ENCODE data around the gene HACL1.

Gene HACL1

GRCh38 chr3:15601399-15602145 is at the start of gene HACL1, which contains the start of gene BTD:
HACL1 (minus strand) TSS chr3:15601569; CDS start chr3:15601463, 106 bp downstream.
BTD (plus strand) TSS chr3:15601745; CDS start chr3:15635440, 33,695 bp downstream.
- intact Hi-C loops (cut with DNase I), result no loop called here
- DNase-seq, result peak; percentile 94 to 99 (median 98)

- intact Hi-C loops (cut with DNase I), result no loop called here
- DNase-seq, result no peak
These were observed 48.5 kb upstream of the HACL1 start for GRCh38 chr3:15649858-15650257.

DNA sequence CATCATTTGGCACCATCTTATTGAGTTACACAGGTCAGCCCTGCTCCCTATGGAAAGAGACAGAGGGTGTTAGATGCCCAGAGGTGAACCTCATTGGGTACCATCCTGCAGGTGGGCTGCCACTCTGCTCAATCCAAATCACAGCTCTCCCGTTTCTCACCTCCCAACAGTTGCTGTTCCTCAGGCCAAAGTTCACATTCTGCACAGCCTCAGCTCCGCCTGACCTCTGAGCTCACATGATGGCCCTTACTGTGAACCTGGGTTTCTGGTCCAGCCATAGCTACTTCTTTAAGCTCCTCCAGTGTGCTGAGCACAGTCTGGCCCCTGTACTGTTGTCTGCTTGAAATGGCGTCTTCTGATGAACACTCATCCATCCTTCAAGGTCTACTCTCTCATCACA is 48.0 kb upstream of the HACL1 start:
- intact Hi-C loops (cut with DNase I), result no loop called here

DNA sequence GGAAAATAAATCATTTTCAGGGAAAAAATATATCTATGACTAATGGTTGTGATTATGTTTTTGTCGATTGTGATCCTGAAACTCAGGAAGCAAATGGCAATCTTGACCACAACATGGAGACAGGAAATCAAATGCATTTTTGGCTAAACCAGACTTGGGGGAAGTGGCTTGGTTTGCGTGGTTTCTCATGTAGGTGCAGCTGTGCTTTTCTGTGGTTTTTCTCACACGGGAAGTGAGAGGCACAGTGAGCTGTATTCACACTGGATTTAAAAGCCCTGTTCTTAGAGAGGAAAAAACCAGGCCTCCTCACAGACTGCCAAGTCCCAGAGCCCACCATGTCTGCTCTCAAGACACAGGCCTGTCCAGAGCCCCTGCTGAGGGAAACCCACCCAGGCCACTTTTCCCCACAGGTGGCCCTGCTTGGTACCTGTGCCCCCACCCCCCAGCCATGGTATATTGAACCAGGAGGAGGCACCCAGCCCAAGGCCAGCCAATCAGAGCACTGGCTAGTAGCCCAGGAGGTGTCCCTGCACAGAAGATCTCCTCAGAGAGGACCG is 46.3 kb upstream of the HACL1 start:
- intact Hi-C loops (cut with DNase I), result no loop called here

More for the DNA sequence above, 48.0 kb upstream of the HACL1 start:
- no peak for DNase-seq

GRCh38 chr3:15646851-15647511 is 45.6 kb upstream of the HACL1 start:
- DNase-seq, result peak in 9 of 42 donors; percentile 21 to 72 (median 34)

More for the DNA sequence above, 46.3 kb upstream of the HACL1 start:
- DNase-seq, result no peak

GRCh38 chr3:15645740-15646501 is 44.6 kb upstream of the HACL1 start:
- DNase-seq, result peak in 37 of 42 donors; percentile 31 to 90 (median 63)
- intact Hi-C loops (cut with DNase I), result no loop called here

More at GRCh38 chr3:15646851-15647511, 45.6 kb upstream of the HACL1 start:
- intact Hi-C loops (cut with DNase I), result no loop called here

- no peak for DNase-seq
- intact Hi-C loops (cut with DNase I), result no loop called here
These were observed 43.9 kb upstream of the HACL1 start for GRCh38 chr3:15645246-15645645.

DNA sequence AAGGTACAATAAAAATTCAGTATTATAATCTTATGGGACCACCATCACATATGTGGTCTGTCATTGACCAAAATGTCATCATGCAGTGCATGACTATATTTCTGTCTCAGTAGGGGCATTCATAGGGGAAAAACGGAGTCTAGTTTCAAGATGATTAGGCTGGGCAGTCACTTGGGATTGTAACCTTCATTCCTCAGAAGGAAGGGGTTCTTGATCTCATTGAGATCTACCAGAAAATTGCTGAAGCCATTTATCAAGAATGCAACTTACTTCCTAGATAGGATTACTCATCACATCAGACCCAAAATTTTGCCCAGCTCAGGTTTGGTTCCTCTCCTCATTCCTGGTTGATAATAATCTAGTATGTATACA is 37.5 kb upstream of the HACL1 start:
- intact Hi-C loops (cut with DNase I), result no loop called here
- DNase-seq, result no peak

DNA sequence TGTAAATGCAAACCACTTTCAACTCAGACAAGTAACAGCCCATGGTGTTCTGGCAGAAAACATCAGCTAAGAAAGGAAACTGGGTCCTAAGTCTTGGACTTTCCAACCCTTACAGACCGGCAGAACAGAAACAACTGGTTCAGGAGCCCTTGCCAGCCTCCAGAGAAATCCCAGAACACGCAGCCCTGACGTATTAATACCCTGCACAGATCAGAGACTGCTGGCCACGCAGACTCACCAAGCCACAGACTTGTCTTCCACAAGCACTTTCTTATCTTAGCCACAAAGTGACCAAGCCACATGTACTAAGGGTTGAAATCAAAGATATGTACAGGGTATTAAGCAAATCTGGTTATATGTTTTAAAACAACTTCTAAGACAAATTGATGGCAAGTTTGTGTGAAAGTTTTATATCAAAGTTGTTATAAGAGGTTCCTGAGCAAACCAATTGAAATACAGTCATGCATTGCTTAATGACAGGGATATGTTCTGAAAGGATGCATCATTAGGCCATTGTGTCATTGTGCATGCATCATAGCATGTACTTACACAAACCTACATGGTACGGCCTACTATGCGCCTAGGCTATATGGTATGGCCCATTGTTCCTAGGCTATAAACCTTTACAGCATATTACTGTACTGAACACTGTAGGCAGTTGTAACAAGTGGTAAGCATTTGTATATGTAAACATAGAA is 37.0 kb upstream of the HACL1 start:
- DNase-seq, result no peak
- intact Hi-C loops (cut with DNase I), result no loop called here

GRCh38 chr3:15637131-15637951 is 36.0 kb upstream of the HACL1 start:
- no peak for DNase-seq
- intact Hi-C loops (cut with DNase I), result no loop called here

DNA sequence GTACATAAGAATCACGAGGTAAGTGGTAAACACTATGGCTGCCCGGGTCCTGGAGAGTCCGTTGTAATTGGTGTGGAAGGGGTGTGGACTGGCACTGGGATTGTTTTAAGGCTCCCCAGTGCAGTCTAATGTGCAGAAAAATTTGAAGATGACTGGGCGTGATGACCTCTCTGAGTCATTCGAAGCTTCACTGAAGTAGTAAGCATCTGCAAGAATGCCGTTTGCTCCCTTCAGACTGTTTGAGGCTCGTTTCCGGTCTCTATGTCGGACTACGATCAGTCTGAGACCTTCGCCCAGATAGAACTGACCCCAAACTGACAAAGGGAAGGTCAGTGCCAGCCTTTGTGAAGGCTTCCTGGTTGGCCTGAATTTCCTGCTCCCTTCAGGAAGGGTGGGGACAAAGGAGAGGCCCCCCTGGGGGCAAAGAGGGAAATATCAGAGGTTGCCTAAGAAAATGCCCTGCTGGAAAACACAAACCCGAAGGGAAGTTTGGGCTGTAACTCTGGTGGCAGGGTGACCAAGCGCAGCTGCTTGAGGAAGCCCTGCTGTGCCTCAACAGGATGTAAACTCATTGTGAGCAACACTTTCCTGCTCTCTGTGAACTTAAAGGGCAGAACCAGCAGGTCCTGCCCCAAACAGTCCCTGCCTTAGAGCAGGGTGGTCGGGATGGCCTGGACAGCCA is 34.8 kb upstream of the HACL1 start:
- intact Hi-C loops (cut with DNase I), result no loop called here
- DNase-seq, result no peak

- intact Hi-C loops (cut with DNase I), result no loop called here
- DNase-seq, result peak in 23 of 42 donors; percentile 11 to 71 (median 37)
These were observed 33.8 kb upstream of the HACL1 start for GRCh38 chr3:15635121-15635661.

DNA sequence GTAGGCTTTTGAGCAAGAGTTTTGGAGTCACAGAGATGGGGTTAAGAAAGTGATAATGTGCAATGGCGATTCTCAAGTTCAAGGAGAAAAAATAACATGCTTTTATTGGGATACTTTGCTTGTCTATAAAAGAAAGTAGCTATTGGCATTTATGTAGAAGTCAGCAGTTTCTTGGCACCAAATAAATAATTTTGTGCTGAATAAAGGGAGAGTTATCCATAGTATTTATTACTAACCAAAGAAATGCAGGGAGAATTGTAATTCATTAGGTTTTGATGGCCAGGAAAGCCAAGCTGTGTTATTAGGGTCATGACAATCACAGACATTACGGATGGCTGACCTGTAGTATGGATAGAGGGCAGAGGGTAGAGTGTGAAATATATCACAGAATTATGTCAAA is 33.3 kb upstream of the HACL1 start:
- intact Hi-C loops (cut with DNase I), result loop anchor here (5.0 kb wide), 2 partner anchors 163 to 178 kb away; partner anchors contain the start of gene ANKRD28

GRCh38 chr3:15633766-15634598 is 32.6 kb upstream of the HACL1 start:
- intact Hi-C loops (cut with DNase I), result loop anchor here (5.0 kb wide), 2 partner anchors 163 to 178 kb away; partner anchors contain the start of gene ANKRD28
- DNase-seq, result peak in 12 of 42 donors; percentile 25 to 64 (median 34)

More for the DNA sequence above, 33.3 kb upstream of the HACL1 start:
- no peak for DNase-seq

GRCh38 chr3:15633159-15633558 is 31.8 kb upstream of the HACL1 start:
- no peak for DNase-seq
- intact Hi-C loops (cut with DNase I), result loop anchor here (5.0 kb wide), 2 partner anchors 164 to 179 kb away; partner anchors contain the start of gene ANKRD28

GRCh38 chr3:15632212-15632580 is 30.8 kb upstream of the HACL1 start:
- no peak for DNase-seq
- intact Hi-C loops (cut with DNase I), result loop anchor here (5.0 kb wide), 2 partner anchors 165 to 180 kb away; partner anchors contain the start of gene ANKRD28

Measured in head of caudate nucleus (tissue), 42 donors.